GM21526 (cell line): Measurements from ENCODE around the gene SLX4IP.

Experiments used
- ATAC-seq: cut with Tn5 transposase; IDR thresholded peaks from one replicate; pipeline ENCODE4 v1.9.1; 2021; ENCODE audit warnings: moderate library complexity; ENCODE audit not compliant: unreplicated experiment, low FRiP score

Gene SLX4IP

DNA sequence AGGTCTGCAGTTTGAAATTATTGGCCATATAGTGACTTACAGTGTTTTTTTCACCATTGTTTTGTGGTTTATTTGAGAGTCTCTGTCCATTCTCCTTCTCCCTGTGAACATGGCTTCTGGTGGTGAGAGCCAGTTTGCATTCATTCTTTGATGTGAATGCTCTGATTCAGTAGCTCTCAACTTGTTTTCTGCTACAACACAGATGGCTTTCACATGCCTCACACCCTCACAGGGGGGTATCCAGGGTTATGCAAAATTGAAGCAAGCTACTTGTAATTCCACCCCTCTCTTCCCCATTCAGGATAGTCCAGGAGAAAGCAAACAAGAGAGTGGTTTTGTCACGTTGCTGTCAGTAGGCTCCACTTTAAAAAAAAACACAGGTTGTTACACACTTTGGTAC lies 55.6 kb downstream of the SLX4IP start:
- ATAC-seq: no peak

- no peak for ATAC-seq
These were observed 57.0 kb downstream of the SLX4IP start for GRCh38 chr20:10492065-10492464.

DNA sequence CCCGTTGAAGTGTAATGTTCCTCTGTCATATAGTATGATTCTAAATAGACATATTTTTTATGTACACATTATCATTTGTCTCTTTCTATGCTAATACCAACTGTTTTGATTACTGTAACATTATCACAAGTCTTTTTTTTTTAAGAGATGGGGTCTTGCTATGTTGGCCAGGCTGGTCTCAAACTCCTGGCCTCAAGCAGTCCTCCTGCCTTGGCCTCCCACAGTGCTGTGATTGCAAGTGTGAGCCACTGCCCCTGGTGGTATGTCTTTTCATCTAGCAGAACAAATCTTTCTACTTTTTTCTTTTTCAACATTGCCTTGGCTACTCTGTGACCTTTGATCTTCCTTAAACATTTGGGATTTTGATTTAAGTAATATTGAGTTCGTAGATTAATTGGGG lies 57.7 kb downstream of the SLX4IP start:
- no peak for ATAC-seq

- no peak for ATAC-seq
These were observed 60.1 kb downstream of the SLX4IP start for GRCh38 chr20:10495173-10495572.

DNA sequence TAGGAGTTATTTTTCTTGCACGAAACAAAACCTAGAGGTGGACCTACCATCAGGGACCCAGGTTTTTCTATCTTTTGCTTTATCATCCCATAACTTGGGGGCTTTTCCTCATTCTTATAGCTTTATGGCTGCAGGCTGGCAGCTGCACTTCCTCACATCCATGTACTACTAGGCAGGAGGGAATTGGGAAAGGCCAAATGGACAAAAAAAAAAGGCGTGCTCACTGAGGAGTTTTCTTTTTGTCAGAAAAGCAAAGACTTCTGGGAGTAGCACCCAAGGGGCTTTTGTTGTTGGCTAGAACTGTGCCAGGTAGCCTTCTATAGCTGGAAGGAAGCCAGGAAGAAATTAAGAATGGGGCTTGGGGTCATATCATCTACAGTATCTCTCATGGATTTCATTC lies 61.4 kb downstream of the SLX4IP start:
- no peak for ATAC-seq

DNA sequence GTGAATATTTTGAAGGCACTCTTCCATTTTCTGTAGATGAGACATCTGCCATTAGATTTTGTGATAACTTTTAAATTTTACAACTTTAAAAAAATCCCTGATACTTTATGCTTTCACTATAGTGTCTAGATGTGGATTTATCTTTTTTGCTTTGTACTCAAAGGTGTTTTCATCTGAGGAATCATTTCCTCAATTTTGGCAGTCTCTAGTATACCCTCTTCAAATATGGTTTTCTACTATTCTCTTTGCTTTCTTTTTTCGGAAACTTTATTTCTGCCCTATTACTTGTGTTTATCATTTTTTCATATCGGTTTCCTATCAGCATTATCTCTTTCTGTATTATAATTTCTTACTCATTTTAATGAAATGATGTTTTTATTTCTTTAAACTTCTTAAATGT lies 62.2 kb downstream of the SLX4IP start:
- ATAC-seq: no peak

GRCh38 chr20:10497791-10498190 lies 62.7 kb downstream of the SLX4IP start:
- ATAC-seq: no peak

DNA sequence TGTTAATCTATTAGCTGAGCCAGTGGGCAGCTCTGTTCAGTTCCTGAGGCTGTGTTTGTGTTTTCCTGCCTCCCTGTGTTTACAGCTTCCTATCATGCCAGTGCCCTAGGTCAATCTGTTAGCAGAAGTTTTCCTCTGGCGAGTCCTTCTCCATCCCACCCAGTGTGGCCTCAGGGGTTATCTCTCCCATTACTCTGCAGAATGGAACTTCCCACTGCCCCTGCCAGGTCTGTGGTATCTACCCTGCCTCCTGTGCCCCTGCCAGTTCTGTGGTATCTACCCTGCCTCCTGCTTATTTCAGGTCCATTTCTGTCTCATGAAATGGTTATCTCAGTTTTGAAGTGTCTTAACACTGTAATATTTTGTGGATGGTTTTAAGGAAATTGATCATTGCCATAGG lies 63.1 kb downstream of the SLX4IP start:
- ATAC-seq: no peak

DNA sequence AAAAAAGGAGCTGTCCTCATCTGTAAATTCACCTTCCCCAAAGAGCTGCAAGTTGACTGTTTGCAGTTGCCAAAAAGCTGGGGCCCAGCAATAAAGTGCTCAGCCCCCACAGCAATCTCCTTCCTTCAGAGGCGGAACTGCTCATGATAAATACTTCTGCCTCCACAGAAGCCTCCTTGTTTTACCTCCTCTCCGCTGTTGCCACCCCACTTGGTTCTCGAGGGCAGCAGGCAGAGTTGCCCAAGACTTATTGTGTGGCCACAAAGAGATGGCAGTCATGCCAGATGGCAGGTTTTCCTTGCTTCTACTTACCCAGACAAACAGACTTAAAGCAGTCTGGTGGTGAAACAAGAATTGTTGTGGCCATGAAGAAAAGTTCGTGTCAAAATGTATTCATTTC lies 66.3 kb downstream of the SLX4IP start:
- ATAC-seq: no peak

DNA sequence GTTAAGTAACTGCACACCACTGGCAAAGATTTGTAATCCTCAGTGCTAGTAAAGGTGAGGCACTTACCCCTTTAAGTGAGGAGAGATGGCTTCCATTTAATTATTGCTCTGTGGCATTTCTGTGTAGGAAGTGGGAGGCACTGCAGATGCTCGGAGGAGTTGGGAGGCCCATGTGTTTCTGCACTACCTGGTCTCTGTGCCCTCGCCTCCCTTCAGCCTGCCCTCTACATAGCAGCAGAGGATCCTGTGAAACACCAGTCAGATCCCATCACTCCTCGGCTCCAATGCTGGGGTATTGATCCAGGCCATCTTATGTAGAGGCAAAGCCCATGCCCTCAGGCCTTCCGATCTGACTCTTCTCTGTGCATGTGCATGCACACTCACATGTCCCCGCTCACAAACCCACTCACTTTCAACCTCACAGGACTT lies 67.0 kb downstream of the SLX4IP start:
- ATAC-seq: no peak

- ATAC-seq: no peak
These were observed 69.5 kb downstream of the SLX4IP start for GRCh38 chr20:10504608-10504993.

- ATAC-seq: no peak
These were observed 70.1 kb downstream of the SLX4IP start for GRCh38 chr20:10504994-10505730.

DNA sequence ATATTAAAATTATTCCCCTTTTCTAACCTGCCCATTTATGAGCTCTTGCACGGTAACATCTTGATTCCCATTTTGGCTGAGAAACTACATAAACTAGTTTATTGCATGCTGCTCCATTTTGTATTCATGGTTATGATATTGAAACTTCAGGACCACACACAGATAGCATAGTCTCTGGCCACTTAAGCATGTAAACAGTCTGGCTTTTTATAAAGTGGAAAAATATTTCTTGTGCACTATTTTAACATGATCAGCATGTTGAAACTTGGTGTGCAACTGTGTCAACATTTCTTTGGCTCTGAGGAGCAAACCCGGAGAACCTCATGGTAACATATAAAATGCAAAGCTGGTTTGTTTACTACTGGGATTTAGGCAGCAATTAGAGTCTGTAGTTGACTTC lies 70.7 kb downstream of the SLX4IP start:
- no peak for ATAC-seq

DNA sequence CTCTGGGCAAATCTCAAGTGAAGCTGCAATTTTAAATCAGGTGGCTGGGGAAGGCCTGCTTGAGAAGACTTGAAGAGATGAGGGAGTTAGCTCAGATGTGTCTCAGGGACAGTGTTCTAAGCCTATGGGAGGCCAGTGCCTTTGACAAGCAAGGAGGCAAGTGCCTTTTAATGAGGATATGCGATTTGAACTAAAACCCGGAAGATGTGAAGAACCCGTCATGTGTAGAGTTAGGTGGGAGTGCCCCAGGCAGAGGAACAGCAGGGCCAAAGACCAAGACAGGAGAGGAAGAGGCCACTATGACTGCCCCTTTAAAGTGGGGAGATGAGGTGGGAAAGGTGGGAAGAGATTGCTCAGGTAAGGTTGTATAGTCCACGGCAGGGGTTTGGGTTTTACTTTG lies 71.9 kb downstream of the SLX4IP start:
- no peak for ATAC-seq

DNA sequence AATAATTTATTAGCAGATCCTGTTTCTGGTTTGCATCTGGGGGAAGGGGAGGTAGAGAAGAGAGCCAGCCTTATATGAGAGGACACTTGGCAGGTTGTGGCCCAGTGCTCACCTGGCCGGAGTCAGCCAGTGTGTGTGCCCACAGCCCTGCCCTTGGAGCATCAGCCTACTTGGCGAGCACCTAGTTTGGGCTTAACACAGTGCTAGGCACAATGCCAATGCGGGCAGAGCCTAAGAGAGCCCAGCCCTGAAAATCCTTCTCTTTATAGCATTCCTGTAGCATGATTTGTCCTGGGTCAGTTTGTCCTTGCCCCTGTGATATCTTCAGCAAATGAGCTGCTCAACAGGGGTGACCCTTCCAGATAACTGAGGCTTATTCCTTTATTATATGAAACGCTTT lies 73.0 kb downstream of the SLX4IP start:
- ATAC-seq: no peak

GRCh38 chr20:10508468-10509251 lies 73.6 kb downstream of the SLX4IP start:
- ATAC-seq: no peak

GRCh38 chr20:10509376-10509775 lies 74.3 kb downstream of the SLX4IP start:
- no peak for ATAC-seq

GRCh38 chr20:10510216-10510615 lies 75.1 kb downstream of the SLX4IP start:
- no peak for ATAC-seq

- peak; percentile 14 for ATAC-seq
These were observed 76.0 kb downstream of the SLX4IP start for GRCh38 chr20:10511170-10511508.

GRCh38 chr20:10511509-10512251 lies 76.6 kb downstream of the SLX4IP start:
- ATAC-seq: peak; percentile 98

DNA sequence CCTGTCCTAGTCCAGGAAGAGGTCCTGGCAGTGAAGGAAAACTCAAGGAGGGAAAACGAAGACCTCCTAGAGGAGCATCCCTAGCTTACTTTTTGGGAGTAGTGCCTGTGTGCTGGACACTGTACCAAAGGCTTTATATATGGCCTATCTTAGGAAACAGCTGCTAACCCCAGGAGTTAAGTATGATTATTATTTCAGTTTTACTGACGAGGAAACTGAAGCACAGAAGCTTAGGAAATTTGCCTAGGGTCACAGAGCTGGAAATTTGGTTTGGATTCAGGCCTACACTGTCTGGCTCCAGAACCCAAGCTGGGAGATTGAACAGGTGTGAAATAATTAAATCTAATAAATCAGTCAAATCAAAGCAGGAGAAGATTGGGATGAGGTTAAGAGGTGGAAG lies 78.0 kb downstream of the SLX4IP start:
- ATAC-seq: no peak
